ENCODE results near the gene CDC42BPG.

GRCh38 chr11:64864135-64864472 is 19.7 kb upstream of the CDC42BPG start:
- TF ChIP-seq CTCF (IDR thresholded peaks at IDR 0.05) = no peak
- no peak for TF ChIP-seq EP300 (IDR thresholded peaks at IDR 0.05)
- no peak for TF ChIP-seq POLR2A (IDR thresholded peaks at IDR 0.05; ENCODE audit: low read depth)

Measured in esophagus muscularis mucosa (tissue), 4 donors.